ENCODE results near the gene FAM174B.

Gene FAM174B

DNA sequence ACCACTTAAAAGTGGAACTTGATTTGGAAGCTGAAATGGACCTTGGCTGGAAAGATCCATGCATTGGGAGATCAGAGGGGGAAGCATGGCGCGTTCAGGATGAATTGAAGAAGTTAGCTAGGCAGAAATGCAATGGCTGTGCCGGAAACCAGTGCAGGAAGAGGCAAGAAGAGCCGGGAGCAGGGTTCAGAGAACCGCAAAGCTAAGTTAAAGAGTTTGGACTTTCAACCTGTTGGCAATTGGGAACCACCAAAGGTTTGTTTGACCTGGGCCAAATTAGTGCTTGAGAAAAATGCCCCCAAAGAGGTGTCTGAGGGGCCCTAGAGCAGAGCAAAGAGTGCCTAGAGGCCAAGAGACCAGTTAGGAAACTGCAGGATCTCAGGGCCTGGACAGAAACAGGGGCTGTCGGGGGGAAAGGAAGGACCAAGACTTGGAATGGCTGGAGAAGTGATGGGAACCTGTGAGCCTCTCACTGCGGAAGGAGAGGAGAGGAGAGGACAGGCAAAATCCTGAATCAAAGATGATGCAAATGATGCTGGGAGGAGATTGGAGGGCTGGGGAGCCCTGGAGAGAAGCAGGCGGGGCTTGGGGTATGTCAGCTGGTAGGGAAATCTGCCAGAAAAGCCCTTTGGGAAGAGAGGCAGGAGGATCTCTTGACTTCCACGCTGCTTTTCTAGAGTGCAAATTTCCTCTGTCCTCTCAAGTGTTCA, 49.3 kb downstream of the FAM174B start:
- TF ChIP-seq, protein P1, sequence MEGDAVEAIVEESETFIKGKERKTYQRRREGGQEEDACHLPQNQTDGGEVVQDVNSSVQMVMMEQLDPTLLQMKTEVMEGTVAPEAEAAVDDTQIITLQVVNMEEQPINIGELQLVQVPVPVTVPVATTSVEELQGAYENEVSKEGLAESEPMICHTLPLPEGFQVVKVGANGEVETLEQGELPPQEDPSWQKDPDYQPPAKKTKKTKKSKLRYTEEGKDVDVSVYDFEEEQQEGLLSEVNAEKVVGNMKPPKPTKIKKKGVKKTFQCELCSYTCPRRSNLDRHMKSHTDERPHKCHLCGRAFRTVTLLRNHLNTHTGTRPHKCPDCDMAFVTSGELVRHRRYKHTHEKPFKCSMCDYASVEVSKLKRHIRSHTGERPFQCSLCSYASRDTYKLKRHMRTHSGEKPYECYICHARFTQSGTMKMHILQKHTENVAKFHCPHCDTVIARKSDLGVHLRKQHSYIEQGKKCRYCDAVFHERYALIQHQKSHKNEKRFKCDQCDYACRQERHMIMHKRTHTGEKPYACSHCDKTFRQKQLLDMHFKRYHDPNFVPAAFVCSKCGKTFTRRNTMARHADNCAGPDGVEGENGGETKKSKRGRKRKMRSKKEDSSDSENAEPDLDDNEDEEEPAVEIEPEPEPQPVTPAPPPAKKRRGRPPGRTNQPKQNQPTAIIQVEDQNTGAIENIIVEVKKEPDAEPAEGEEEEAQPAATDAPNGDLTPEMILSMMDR (IDR thresholded peaks at IDR 0.05; ENCODE audit: low read depth, low read length), result no peak
- in situ Hi-C loops (cut with HindIII; ENCODE audit: low sequenced_read_pairs), result no loop called here
- DNase-seq (ENCODE audit: low read depth, low spot score), result no peak
- no peak overlapping the region for H3K4me3 ChIP-seq (ENCODE audit: low read depth, low read length)

DNA sequence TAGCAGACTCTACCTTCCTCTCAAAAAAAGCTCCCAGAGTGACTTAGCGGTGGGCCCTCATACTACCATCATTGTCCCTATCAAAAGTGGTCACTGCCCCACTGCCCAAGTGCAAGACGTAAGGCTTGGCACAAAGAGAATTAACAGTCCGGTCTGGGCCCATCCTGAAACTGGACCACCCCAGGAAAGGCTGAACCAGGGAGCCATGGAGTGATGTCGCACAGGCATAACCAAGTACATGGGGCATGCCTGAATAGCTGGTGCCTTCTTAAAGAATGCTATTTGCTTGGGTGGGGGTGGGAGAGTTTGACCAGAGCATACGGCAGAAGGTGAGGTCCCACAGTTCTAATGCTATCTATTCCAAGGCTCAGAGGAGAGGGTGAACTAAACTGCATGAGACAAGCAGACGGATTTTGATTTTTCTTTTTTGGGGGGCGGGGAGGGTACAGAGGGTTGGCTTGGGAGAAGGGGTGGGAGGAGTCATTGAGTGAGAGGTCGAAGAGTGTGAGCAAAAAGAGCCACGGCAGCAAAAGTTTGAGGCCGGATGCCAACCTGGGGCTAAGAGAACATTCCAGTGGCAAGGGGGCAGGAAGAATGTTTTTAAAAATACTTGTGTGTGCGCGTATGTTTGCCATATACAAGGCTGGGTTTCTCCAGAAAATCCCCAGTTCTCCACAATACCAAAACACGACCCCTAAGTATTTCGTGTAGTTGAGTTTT, 50.2 kb downstream of the FAM174B start:
- TF ChIP-seq, protein P1 (IDR thresholded peaks at IDR 0.05; ENCODE audit: low read depth, low read length), result no peak
- DNase-seq (ENCODE audit: low read depth, low spot score), result no peak
- H3K4me3 ChIP-seq (ENCODE audit: low read depth, low read length), result no peak overlapping the region
- in situ Hi-C loops (cut with HindIII; ENCODE audit: low sequenced_read_pairs), result no loop called here

DNA sequence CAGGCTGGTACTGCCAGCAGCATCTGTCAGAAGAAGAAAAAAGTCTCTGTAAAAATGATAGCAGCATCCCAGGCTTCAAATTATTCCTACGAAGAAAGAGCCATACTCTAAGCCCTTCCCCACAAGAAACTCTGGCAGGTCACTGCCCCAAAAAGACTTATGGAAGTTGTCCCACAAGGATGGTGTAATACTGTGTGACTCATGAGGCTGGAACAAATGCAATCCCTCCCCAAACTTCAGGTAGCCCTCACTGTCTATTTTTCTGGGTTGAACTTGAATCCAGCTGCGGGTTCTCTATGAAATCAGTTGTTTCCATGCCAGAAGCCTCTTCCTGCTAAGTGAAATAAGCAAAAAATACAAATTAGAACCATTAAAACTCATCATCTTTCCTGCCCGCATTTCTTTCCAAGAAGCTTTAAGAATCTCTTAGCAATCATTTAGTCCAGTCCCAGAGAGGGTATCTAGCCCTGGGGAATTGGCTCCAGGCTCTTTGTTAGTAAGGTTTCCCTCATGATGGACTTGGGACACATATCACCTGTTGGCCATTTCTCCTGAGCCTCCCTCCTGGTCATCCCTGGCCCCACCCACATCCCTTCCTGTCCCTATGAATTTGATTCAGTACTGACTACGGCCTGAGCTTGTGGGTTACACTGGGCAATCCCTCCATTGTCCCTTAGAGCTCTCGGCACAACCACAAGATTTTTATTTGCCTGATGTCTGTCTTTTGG, 51.7 kb downstream of the FAM174B start:
- H3K4me3 ChIP-seq (ENCODE audit: low read depth, low read length), result no peak overlapping the region
- TF ChIP-seq, protein P1 (IDR thresholded peaks at IDR 0.05; ENCODE audit: low read depth, low read length), result no peak
- peak; percentile 5 for DNase-seq (ENCODE audit: low read depth, low spot score)
- in situ Hi-C loops (cut with HindIII; ENCODE audit: low sequenced_read_pairs), result no loop called here

DNA sequence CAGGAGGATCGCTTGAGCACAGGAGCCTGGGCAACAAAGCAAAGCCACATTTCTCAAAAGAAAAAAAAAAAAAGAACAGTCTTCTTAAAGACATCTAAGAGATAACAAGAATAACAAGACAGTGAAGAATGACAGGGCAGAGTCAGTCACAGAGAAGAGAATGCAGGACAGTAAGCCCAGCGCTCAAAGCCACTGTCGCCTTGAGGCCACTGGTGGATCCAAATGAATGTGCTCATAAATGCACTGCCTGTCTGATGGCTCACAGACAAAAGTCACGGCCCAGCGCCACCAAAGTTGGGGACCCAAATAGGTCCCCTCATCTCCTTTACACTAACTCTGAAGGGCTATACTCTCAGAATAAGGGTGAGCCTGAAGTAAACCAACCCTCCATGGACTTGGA, 52.3 kb downstream of the FAM174B start:
- H3K4me3 ChIP-seq (ENCODE audit: low read depth, low read length), result no peak overlapping the region
- in situ Hi-C loops (cut with HindIII; ENCODE audit: low sequenced_read_pairs), result no loop called here
- TF ChIP-seq, protein P1 (IDR thresholded peaks at IDR 0.05; ENCODE audit: low read depth, low read length), result no peak
- DNase-seq (ENCODE audit: low read depth, low spot score), result no peak

DNA sequence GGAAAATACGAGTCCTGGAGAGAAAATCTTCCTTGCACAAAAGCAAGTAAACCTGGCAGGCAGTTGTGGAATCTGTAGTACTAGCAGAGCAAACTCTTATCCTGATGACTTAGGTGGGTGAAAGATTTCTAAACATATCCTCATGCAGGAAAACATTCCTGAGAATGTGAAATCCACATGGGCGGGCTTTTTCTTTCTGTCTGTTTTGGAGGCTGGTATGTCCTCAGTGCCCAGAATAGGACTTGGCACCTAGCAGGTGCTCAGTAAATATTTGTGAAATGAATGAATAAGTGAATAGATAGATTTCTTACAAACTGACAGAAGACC, 53.3 kb downstream of the FAM174B start:
- no peak for DNase-seq (ENCODE audit: low read depth, low spot score)
- H3K4me3 ChIP-seq (ENCODE audit: low read depth, low read length), result no peak overlapping the region
- TF ChIP-seq, protein P1 (IDR thresholded peaks at IDR 0.05; ENCODE audit: low read depth, low read length), result no peak
- in situ Hi-C loops (cut with HindIII; ENCODE audit: low sequenced_read_pairs), result no loop called here

DNA sequence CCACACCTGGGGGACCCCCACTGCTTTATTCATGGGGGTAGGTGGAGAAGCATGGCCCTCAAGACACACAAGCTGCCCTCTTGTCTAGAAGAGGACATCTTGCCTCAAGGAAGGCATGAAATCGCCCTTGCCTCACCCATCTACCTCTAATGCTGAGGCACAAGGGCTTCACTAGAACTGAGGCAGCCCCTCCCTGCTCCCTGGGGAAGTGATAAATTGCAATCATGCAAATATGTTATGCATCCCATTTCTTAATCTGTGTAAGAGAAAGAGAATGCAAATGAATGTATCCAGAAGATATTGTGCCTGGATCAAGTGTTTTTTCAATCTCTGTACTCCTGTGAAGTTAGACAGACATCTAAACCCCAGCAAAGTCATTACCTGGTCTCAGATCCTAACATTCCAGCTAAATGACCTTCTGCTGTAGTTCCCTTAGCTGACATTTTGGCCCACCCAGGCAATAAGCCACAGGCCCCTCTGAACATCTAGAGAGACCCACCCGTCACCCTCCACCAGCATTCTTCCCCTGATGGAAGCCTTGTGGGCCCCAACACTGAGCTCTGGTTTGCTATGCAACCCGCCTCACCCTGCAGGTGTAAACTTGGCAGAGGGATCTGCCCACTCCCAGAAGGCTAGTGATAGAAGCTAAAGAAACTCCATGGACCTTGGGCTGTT, 53.8 kb downstream of the FAM174B start:
- in situ Hi-C loops (cut with HindIII; ENCODE audit: low sequenced_read_pairs), result no loop called here
- TF ChIP-seq, protein P1 (IDR thresholded peaks at IDR 0.05; ENCODE audit: low read depth, low read length), result no peak
- no peak for DNase-seq (ENCODE audit: low read depth, low spot score)
- H3K4me3 ChIP-seq (ENCODE audit: low read depth, low read length), result no peak overlapping the region
